Measurements from ENCODE around the gene SPRING1. TPM values are rescaled to one million over a fixed set of nuclear protein-coding genes. Genes with fewer than 3 reads are reported as not detected.
"Not testable (repeated sequence)": the region's sequence is repeated elsewhere in the genome, so short reads cannot be mapped to it uniquely, and the experiment has no call there.

Gene SPRING1
- total RNA-seq, 1 experiment from 2014 or later = 44.2 TPM

DNA sequence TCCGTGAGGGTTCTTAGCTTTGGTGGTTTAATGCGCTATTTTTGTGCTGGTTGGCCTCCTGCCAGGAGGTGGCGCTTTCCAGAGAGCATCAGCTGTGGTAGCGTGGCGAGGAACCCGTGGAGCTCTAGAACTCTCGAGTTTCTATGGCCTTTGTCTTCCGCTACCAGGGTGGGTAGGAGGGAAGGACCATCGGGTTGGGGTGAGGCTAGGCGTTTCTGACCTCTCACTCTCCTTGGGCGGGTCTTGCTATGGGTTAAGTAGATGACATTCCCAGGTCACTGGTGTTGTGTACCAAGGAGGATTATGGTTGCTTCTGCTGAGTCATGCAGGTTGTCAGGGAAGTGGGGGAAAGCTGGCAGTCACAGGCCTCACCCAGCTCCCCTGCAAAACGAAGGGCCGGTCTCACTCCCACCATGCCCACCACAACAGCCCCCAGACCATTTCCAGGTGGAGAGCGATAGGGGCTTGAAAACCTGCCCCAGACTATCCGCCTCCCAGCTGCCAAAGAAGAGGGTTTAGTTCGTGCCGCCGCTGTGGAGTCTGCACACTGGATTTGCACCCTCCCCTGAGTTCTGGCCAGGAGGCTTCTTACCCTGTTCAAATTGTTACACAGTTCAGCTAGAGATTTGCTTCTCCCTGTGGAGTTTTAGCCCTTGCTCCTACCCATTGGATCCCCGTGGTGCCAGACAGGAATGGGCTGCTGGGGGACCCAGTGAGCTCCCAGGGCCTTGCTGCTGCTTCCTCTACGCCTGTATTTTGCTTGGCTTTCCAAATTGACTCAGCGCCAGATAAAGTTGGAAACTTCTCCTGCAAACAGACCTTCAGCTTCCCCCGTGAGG, 22.1 kb upstream of the SPRING1 start:
- Histone ChIP-seq H3K18ac (ENCODE audit: insufficient read length, low read depth, low read length) (no peak overlapping the region), H3K23ac (ENCODE audit: insufficient read length, low read depth, low read length) (no peak overlapping the region), H3K4me1 (ENCODE audit: insufficient read depth, low read length) (no peaks in the 10 kb centered on the region), H4K5ac (ENCODE audit: insufficient read length, low read depth, low read length) (no peak overlapping the region), H3K27ac (ENCODE audit: insufficient read length, low read depth, low read length) (no peak overlapping the region), H4K8ac (replicated peaks; ENCODE audit: insufficient read length, low read depth, low read length) (peak overlapping the region; percentile 39), H3K27me3 (ENCODE audit: insufficient read depth, low read length) (no peaks in the 10 kb centered on the region), H4K20me1 (ENCODE audit: control insufficient read depth, insufficient read depth, insufficient read length) (no peaks in the 10 kb centered on the region), H3K79me1 (ENCODE audit: insufficient read depth, low read depth, low read length, poor library complexity, severe bottlenecking) (no peaks in the 10 kb centered on the region), H2BK20ac (ENCODE audit: low read depth, low read length, poor library complexity, severe bottlenecking) (no peak overlapping the region), H3T11ph (ENCODE audit: low read length) (no peak overlapping the region), H3K14ac (ENCODE audit: insufficient read depth, low read length) (no peak overlapping the region), H2BK5ac (ENCODE audit: insufficient read length, low read length) (no peak overlapping the region), H2AK5ac (ENCODE audit: insufficient read length, low read length) (no peak overlapping the region), H2BK120ac (ENCODE audit: low read depth, low read length, poor library complexity, severe bottlenecking) (no peak overlapping the region), H3K4ac (ENCODE audit: low read depth, low read length) (no peak overlapping the region), H2BK12ac (ENCODE audit: insufficient read length, low read depth, low read length) (no peak overlapping the region), H3K9ac (ENCODE audit: extremely low read depth, insufficient read length, low read length) (peak overlapping the region; percentile 9), H3K79me2 (ENCODE audit: insufficient read depth, low read length) (no peaks in the 10 kb centered on the region), H2BK15ac (ENCODE audit: low read depth, low read length) (no peak overlapping the region), H3K23me2 (ENCODE audit: insufficient read length, low read depth, low read length, poor library complexity, severe bottlenecking) (no peaks in the 10 kb centered on the region), H3K4me2 (ENCODE audit: insufficient read depth, insufficient read length, low read length) (peak overlapping the region; percentile 28), H2AFZ (ENCODE audit: low read length) (no peak overlapping the region), H3K9me3 (ENCODE audit: control insufficient read depth, low read depth, low read length) (no peaks in the 10 kb centered on the region), H3K56ac (ENCODE audit: insufficient read length, low read depth, low read length) (no peak overlapping the region), H4K91ac (ENCODE audit: insufficient read length, low read depth, low read length) (no peak overlapping the region)
- H3K9me3 Mint-ChIP-seq = no peaks in the 10 kb centered on the region; a peak in 1 of 5 replicates
- TF ChIP-seq, protein P1, sequence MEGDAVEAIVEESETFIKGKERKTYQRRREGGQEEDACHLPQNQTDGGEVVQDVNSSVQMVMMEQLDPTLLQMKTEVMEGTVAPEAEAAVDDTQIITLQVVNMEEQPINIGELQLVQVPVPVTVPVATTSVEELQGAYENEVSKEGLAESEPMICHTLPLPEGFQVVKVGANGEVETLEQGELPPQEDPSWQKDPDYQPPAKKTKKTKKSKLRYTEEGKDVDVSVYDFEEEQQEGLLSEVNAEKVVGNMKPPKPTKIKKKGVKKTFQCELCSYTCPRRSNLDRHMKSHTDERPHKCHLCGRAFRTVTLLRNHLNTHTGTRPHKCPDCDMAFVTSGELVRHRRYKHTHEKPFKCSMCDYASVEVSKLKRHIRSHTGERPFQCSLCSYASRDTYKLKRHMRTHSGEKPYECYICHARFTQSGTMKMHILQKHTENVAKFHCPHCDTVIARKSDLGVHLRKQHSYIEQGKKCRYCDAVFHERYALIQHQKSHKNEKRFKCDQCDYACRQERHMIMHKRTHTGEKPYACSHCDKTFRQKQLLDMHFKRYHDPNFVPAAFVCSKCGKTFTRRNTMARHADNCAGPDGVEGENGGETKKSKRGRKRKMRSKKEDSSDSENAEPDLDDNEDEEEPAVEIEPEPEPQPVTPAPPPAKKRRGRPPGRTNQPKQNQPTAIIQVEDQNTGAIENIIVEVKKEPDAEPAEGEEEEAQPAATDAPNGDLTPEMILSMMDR (conservative IDR thresholded peaks at IDR 0.05) = peak; percentile 71
- peak overlapping the region; percentile 87 to 96 (median 95); a peak in 6 of 7 replicates for H3K27ac Mint-ChIP-seq
- peak; percentile 69 for DNase-seq
- H3K4me1 Mint-ChIP-seq = peaks cover 7 to 21% of the 10 kb centered on the region in 2 experiments
- WGBS (ENCODE audit: extremely low coverage, insufficient read length, low lambda C conversion rate) = no CpG with 5 or more reads among the region's 22 CpGs
- peak overlapping the region; percentile 30 to 45; a peak in 4 of 5 replicates for H3K4me3 Mint-ChIP-seq
- H3K27me3 Mint-ChIP-seq (ENCODE audit: low read depth) = no peaks in the 10 kb centered on the region
- peaks cover 12 to 55% (median 33%) of the 10 kb centered on the region in 3 experiments; a peak in 6 of 7 replicates for H3K36me3 Mint-ChIP-seq (ENCODE audit: insufficient read depth in 1 of 3, low read depth in 3 of 3)

DNA sequence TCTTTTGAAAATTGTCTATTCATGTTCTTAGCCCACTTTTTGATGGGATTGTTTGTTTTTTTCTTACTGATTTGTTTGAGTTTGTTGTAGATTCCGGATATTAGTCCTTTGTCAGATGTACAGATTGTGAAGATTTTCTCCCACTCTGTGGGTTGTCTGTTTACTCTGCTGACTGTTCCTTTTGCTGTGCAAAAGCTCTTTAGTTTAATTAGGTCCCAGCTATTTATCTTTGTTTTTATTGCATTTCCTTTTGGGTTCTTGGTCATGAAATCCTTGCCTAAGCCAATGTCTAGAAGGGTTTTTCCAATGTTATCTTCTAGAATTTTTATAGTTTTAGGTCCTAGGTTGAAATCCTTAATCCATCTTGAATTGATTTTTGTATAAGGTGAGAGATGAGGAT, 16.9 kb upstream of the SPRING1 start:
- not testable (repeated sequence) for H3K4ac ChIP-seq (ENCODE audit: low read depth, low read length); H3K4me2 ChIP-seq (ENCODE audit: insufficient read depth, insufficient read length, low read length); H3K23ac ChIP-seq (ENCODE audit: insufficient read length, low read depth, low read length); H2AFZ ChIP-seq (ENCODE audit: low read length); H3K56ac ChIP-seq (ENCODE audit: insufficient read length, low read depth, low read length); H3K27ac Mint-ChIP-seq; H3K9ac ChIP-seq (ENCODE audit: extremely low read depth, insufficient read length, low read length); H2BK20ac ChIP-seq (ENCODE audit: low read depth, low read length, poor library complexity, severe bottlenecking); H3K79me1 ChIP-seq (ENCODE audit: insufficient read depth, low read depth, low read length, poor library complexity, severe bottlenecking); H4K5ac ChIP-seq (ENCODE audit: insufficient read length, low read depth, low read length); H2BK15ac ChIP-seq (ENCODE audit: low read depth, low read length); H3K4me1 ChIP-seq (ENCODE audit: insufficient read depth, low read length); H4K8ac ChIP-seq (replicated peaks; ENCODE audit: insufficient read length, low read depth, low read length); H3K9me3 Mint-ChIP-seq; H3K27ac ChIP-seq (ENCODE audit: insufficient read length, low read depth, low read length); H2BK5ac ChIP-seq (ENCODE audit: insufficient read length, low read length); H3K4me1 Mint-ChIP-seq; H3K4me3 Mint-ChIP-seq; H4K91ac ChIP-seq (ENCODE audit: insufficient read length, low read depth, low read length); H3K14ac ChIP-seq (ENCODE audit: insufficient read depth, low read length); H3K79me2 ChIP-seq (ENCODE audit: insufficient read depth, low read length); H3K27me3 ChIP-seq (ENCODE audit: insufficient read depth, low read length); H3K18ac ChIP-seq (ENCODE audit: insufficient read length, low read depth, low read length); H2BK120ac ChIP-seq (ENCODE audit: low read depth, low read length, poor library complexity, severe bottlenecking); H3K27me3 Mint-ChIP-seq (ENCODE audit: low read depth); H2BK12ac ChIP-seq (ENCODE audit: insufficient read length, low read depth, low read length); H3T11ph ChIP-seq (ENCODE audit: low read length); H3K23me2 ChIP-seq (ENCODE audit: insufficient read length, low read depth, low read length, poor library complexity, severe bottlenecking); H2AK5ac ChIP-seq (ENCODE audit: insufficient read length, low read length); H4K20me1 ChIP-seq (ENCODE audit: control insufficient read depth, insufficient read depth, insufficient read length); DNase-seq; H3K9me3 ChIP-seq (ENCODE audit: control insufficient read depth, low read depth, low read length)
- H3K36me3 Mint-ChIP-seq (ENCODE audit: insufficient read depth in 1 of 3, low read depth in 3 of 3) = peaks cover 17 to 54% (median 40%) of the 10 kb centered on the region in 3 experiments; a peak in 6 of 7 replicates
- no CpG with 5 or more reads among the region's 1 CpG for WGBS (ENCODE audit: extremely low coverage, insufficient read length, low lambda C conversion rate)
